Measurements from ENCODE around the gene RBM20.
A peak's percentile ranks its signal among the peaks of the same experiment; 100 is the strongest.
"Not testable (repeated sequence)": the region's sequence is repeated elsewhere in the genome, so short reads cannot be mapped to it uniquely, and the experiment has no call there.

Gene RBM20

GRCh38 chr10:110767601-110768000 is 123.5 kb downstream of the RBM20 start:
- DNase-seq: not testable (repeated sequence)

GRCh38 chr10:110770243-110770642 is 126.1 kb downstream of the RBM20 start:
- DNase-seq: no peak

- no peak for DNase-seq
Observed at GRCh38 chr10:110771486-110771885, 127.3 kb downstream of the RBM20 start.

DNA sequence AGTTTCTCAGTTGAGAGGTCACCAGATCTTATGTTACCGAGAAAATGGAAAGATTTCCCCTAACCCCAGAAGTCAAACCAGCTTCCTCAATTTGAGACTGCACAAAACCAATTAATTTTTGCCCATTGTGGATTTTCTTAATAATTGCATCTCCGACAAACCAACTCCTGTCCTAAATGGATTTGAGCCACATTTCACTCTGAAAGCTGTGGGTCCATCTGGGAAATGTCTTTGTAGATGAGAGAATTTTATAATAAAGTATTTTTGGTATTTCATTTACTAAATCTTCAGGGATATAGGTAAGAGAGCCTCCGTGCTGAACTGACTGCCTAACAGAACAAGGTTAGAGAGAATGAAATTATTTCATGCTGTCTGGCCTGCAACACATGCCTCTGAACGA is 127.9 kb downstream of the RBM20 start:
- no peak for DNase-seq

- DNase-seq: no peak
Observed at GRCh38 chr10:110772454-110773025, 128.4 kb downstream of the RBM20 start.

DNA sequence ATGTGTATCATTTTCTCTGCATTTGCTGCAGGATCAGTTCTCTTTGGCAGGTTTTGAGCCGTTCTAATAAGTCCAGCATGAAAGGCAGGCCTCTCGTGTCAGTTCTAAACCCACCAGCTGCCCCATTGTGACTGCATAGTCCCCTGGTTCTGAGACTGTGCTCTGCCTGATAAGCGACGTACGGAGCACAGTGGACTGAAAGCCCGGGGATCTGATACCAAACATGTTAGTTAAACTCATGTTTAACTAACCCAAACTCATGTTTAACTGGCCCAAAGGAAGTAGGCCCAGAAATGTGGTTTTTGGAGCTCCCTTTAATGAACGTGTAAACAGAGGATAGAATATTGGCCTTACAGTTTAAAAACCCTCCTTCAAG is 129.5 kb downstream of the RBM20 start:
- DNase-seq: no peak

DNA sequence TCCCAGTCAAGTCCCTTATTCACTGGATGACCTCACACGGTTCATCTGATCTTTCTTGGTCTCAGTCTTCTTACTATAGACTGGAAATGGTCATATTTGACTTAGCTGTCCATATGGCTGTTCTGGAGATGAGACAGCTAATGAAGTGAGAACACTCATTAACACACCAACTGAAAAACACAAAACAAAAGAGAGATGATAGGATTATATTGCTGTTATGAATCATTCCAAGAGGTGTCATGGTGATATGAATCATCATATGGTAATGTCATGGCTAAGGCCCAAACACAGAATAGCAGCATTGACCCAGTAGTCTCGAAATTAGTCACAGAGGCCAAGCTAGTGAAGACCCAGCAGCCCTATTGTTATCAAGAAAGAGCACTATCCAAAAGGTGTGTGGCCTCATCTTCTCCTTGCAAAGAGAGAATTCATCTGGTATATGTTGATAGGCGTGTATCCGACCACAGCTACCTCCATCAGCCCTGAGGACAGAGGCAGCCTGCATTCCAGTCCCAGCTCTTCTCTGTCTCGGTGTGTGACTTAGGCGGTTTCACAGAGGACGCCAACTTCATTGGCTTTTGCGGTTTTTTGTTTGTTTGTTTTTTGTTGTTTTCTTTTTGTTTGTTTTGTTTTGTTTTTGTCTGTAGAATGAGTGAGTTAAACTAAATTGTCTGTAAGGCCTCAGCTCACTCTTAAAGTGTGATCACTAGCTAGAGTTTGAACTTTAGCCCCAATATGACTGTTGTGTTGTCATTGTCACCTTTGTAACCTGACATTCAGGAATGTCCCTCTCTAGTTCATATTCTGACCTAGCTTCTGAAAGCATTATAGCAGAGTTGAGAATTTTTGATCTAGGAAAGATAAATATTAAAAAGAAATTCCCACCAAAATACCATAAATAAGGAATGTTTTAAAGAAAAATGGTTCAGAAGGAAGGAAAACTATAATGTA is 130.2 kb downstream of the RBM20 start:
- DNase-seq: no peak

GRCh38 chr10:110775020-110775375 is 130.9 kb downstream of the RBM20 start:
- no peak for DNase-seq

- no peak for DNase-seq
Observed at GRCh38 chr10:110775406-110775805, 131.3 kb downstream of the RBM20 start.

- no peak for DNase-seq
Observed at GRCh38 chr10:110777017-110777416, 132.9 kb downstream of the RBM20 start.

DNA sequence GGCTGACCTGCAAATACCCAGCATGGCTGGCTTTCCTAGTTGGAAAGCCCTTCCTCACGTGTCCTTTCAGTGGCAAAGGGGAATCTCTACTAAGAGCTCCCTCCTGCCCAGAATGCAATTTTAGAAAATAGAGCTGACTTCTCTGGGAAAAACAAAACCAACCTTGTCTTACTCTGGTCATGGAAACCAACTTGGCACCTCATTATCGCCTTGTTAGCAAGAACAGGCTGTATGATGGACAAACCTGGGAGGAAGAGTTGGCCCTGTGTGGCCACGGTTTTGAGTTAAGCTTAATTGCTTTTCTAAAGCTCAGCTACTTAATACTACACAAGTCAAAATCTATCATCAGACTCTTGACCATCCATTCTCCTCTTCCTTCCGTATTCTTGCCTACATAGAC is 133.5 kb downstream of the RBM20 start:
- DNase-seq: no peak

GRCh38 chr10:110778211-110778610 is 134.1 kb downstream of the RBM20 start:
- DNase-seq: no peak

DNA sequence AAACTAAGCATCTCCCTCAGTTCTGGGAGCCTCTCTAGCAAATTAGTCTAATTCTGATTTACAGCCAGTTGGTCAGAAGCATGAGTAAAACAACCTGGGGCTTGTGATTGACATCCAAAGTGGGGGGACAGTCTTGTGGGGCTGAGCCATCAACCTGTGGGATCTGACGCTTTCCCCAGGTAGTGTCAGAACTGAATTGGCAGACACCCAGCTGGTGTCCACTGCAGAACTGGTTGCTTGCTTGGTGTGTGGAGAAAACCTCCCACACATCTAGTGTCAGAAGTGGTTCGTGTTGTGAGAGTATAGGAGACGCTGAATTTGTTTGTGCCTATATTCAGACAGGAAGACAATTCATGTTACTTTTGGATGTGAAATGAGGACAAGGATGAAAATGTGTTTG is 135.4 kb downstream of the RBM20 start:
- no peak for DNase-seq

GRCh38 chr10:110780704-110781103 is 136.6 kb downstream of the RBM20 start:
- no peak for DNase-seq

- no peak for DNase-seq
Observed at GRCh38 chr10:110781139-110781538, 137.0 kb downstream of the RBM20 start.

GRCh38 chr10:110782616-110783015 is 138.5 kb downstream of the RBM20 start:
- DNase-seq: no peak

DNA sequence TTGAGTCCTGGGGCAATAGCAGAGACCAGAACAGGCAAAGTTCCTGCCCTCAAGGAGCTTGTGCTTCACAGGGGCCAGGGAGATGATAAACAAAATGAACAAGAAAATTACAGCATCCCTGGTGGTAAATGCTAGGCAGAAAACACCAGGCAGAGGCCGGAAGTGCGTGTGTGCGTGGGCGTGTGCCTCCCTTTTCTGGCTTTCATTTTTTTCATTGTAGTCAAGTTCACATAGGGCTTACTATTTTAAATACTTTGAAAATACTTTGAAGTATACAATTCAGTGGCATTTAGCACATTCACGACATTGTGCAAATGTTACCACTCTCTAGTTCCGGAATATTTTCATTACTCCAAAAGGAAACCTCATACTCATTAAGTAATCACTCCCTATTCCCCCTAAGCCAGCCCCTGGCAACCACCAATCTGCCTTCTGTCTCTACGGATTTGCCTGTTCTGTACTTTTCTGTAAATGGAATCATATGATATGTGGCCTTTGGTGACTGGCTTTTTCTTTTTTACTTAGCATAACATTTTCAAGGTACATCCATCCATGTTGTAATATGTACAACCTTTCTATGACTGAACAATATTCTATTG is 139.5 kb downstream of the RBM20 start:
- no peak for DNase-seq

GRCh38 chr10:110784198-110784597 is 140.1 kb downstream of the RBM20 start:
- DNase-seq: no peak

DNA sequence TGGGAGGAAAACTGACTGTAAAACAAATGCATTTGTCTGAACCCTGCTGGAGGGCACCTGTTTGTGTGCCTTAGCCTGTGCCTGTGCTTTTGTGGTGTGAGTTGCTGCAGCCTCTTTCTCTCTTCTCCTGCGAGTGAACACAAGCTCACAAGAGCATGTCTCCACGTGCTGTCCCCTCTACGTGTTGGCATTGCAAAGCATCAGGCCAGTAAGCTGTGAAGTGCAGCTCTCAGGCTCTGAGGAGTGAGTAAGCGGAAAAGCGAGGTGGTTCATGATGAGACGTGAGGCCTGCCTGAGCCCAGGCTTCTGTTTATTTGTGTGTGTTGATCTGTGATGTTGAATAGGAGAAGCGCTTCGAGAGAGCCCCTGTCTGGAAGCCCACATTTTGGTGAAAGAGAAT is 142.0 kb downstream of the RBM20 start:
- DNase-seq: no peak

GRCh38 chr10:110788620-110789385 is 144.7 kb downstream of the RBM20 start:
- peak; percentile 35 for DNase-seq

DNA sequence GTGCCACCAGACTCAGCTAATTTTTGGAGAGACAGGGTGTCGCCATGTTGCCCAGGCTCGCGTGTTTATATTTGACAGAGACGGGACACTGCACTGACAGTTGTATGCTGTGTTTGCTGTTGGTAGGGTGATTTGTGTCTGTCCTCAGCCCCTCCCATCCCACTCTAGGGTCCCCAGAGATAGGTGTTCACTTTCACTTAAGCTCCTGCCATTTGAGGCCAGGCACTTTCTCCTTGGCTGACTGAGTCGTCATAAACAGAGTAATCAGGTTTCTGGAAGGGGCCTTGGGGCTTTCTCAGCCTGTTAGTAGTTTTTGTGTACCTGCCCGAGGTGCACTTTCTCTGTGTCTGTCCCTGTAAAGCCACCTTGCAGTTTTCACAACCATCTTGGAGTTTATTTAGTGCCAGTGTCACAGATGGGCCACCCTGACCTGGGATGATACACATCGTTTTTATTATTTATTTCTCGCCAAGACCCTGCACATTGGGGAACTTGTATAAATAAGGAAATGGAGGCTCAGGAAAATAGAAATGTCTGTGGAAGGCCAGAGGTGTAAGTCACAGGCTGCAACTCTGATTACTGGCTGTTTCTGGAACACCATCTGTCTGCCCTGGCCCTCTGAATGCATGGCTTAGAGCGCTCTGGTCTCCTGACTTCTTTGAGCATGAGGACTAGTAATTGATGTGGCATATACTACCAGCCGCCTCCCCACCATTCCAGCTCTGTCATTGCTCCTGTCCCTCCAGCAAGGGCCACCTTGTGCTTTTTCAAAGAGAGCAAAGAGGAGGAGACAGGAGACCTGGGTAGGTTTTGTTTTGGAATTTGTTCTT is 145.7 kb downstream of the RBM20 start:
- peak; percentile 48 for DNase-seq

- DNase-seq: no peak
Observed at GRCh38 chr10:110790913-110791506, 146.9 kb downstream of the RBM20 start.

Measured in NCI-H1694 treated with DMSO at 0.1 percent for 48 hours (cell line).